GM19023 (cell line): ENCODE results near the gene RPS18.

Experiments
- ATAC-seq: cut with Tn5 transposase; IDR thresholded peaks from one replicate; pipeline ENCODE4 v1.9.1; 2021; ENCODE audit warnings: mild to moderate bottlenecking, moderate library complexity; ENCODE audit not compliant: unreplicated experiment

The RPS18 gene

DNA sequence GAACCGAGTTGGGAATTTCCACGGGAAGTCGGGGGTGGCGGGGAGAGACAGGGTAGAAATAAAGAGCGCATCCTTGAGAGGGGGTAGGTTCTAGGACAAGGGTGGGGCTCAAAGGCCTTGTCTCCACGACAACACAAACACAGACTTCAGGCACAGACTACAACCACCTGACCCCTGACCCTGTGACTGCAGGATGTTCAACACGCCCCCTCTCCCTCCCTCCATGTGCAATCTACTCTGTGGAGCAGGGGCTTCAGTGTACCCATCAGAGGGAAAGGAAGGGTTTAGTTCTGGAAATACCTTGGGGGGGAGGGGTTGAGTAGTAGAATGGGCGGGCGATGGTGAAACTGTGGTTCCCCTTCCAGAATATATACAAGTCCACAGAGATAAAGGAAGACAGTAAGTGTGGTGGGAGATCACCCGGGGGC lies 42.7 kb downstream of the RPS18 start:
- ATAC-seq, result no peak

DNA sequence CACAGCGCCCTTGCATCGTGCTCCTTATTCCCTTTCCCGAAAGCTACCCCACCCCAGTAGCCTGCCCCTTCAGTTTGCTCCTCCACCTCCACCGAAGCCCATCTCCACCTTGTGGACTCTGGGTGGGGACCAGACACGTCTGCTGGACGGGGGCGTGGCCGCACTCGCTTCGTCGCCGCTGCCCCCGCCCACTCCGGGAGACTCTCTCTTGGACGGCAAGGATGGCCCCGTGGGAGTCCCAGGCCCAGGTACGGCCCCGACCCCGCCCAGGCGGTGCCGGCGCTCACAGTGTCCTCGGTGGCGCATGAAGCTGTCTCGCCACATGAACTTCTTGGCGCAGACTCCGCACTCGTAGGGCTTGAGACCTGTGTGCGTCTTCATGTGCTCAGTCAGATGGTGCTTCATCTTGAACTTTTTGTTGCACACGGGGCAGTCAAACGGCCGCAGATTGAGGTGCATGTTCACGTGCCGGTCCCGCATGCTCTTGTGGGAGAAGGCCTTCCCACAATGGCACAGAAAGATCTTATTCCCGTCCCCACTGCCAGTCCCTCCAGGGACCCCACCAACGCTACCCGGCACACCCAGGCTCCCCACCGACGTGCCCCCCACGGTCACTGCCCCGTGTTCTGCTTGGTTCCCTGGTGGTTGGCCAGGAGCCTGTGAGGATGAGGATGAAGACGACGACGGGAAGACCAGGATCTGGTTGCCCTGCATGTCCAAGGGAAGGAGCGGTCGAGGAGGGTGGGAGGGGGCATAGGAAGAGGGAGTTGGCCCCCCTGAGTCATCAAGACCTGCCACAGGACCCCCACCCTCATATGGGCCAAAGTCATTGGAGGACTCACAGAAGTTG lies 43.3 kb downstream of the RPS18 start:
- ATAC-seq, result no peak

DNA sequence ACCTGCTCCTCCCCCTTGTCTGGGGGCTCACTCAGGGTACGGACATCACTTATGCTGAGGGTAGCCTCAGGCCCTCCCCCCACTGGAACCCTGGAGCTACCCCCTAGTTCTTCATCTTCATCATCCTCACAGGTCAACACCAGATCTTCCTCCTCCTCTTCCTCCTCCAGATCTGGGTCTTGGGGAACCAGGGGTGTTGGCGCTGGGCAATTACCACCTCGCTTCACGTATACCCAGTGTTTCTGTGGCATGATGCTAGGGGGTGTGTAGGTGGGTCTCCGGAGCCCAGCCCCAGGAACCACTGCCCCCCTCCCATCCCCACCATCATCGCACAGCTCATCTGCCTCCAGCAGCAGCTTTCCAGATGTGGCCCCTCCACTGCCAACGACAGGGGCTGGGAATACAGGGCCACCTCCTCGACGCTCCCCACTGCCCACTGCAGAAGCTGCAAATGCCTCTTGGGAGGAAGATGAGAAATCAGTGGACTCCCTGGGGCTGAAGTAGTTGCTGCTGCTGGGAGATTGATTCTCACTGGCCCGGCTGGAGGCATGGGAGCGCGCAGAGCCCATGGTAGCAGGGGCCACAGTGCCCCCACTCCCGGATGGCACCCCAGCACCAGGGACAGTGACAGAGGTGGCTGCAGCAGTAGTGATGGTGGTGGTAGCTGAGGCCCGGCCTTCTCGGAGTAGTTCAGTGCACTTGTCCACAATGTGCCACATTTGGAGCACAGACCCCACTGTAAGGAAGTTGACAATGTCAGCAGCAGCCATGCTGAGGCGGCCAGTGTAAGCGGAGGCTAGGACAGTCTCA lies 44.1 kb downstream of the RPS18 start:
- ATAC-seq, result no peak

DNA sequence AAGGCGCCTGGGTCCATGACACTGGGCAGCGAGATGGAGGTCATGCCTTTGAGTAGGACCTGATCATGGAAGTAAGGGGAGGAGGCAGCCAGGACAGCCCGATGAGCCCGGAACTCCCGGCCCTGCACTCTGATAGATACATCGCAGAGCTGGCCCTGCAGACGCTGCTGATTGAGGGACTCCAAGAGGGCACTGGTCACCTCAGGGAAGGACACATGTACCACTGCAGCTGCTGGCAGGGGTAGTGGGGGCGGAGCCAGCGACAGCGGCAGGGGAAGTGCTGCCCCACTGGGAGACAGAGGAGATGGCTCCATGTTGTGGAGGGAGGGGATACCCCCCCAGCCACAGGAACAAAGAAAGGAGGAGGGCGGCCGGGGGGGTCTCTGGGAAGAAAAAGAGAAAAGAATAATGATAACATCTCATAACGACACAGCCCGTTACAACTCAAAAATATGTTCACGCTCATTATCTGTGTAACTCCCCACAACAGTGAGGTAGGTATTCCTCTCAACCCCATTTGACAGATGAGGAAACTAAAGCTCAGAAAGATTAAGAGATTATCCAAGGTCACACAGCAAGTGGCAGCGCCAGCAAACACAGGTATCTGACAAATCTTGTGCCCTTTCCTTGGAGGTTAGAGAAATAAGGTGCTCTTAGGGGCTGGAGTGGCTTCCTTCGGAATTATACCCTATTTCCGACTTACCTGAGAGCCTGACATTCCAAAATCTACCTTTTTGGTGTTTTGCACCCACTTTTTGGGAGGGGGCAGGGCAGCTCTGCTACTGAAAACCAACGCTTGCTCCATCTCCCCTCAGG lies 44.9 kb downstream of the RPS18 start:
- ATAC-seq, result no peak

DNA sequence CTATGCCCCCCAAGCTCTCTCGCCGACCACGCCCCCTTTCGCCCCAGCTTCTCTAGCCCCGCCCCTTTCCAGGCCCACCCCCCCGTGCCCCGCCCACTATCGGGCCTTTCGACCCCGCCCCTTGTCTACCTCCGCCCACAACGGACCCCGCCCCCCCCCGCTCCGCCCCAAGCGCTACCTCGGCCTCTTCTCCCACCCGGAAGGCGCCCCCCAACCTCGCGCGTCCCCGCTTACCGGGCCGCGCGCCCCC lies 45.5 kb downstream of the RPS18 start:
- no peak for ATAC-seq

DNA sequence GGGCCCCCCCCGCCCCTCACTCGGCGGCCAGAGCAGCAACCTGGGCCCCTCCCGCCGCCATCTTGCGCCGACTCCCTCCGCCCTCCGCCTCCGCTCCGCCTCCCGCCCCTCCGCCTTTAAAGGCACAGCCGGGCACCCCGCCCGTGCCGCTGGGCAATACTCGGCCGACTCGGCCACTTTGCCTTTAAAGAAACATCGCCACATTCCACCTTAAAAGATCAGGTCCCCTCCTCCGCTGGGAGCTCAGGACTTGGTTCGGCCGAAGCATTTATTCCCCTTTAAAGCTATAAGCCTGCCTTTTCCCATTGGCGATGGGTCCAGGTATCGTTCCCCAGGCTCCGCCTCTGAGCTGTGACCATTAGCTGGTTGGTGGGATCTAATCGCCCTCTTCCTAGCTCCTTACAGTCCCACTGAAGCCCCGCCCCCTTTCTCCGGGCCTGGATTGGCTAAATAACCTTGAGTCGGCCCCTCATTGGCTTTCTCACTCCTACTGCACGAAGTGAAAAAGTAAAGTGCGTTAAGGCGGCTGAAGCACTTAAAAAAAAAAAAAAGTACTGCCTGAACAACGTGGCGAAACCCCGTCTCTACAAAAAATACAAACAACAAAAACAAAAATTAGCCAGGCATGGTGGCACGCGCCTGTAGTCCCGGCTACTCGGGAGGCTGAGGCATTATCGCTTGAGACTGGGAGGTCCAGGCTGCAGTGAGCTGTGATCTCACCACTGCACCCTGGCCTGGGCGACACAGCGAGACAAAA lies 46.0 kb downstream of the RPS18 start, which contains the start of gene ZBTB22:
Gene ZBTB22, minus strand, starts transcription at position 76 of the 757 bp plus-strand sequence. CDS start 828 bp downstream, outside the sequence.
- peak; percentile 49 for ATAC-seq

DNA sequence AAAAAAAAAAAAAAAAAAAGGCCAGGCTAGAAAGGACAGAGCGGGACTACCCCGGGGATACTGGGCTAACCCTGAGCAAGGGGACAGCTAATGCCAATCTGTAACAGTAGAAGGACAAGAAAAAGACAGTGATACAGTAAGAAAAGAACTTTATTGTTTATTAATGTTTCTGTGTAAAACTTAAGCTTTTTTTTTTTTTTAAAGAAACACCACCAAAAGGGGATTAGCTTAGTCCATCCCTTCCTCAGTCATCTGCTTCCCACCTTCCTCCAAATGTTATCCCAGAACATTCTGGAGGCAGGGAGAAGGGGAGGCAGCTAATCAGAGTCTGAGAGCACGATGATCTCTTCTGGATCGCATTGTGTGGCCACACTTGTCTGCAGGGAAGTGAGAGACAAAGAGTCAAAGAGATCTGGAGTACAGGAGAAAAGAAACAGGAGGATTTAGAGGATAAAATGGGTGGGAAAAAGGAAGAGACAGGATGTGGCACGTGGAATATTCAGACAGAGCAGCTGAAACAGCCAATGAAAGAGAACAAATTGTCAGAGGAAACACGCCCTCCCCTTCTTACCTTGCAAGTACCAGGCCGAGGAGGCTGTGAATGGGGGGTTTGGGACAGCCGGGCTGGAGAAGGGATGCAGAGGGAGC lies 46.7 kb downstream of the RPS18 start:
- no peak for ATAC-seq

DNA sequence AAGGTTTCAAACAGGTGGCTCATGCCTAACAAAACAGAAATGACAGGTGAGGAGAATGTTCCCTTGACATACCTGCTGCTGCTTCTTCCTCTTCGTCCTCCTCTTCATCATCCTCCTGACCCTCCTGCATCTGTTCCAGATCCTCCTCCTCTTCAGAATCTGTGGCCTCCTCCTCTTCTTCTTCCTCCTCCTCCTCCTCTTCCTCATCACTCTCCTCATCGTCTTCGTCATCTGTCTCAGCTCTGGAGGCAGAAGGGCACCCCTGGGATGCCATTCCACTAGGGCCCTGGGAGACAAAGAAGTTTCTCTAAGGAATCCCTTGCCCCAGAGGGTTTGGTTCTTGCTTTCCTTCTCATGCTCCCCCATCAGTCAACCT lies 48.1 kb downstream of the RPS18 start:
- no peak for ATAC-seq

DNA sequence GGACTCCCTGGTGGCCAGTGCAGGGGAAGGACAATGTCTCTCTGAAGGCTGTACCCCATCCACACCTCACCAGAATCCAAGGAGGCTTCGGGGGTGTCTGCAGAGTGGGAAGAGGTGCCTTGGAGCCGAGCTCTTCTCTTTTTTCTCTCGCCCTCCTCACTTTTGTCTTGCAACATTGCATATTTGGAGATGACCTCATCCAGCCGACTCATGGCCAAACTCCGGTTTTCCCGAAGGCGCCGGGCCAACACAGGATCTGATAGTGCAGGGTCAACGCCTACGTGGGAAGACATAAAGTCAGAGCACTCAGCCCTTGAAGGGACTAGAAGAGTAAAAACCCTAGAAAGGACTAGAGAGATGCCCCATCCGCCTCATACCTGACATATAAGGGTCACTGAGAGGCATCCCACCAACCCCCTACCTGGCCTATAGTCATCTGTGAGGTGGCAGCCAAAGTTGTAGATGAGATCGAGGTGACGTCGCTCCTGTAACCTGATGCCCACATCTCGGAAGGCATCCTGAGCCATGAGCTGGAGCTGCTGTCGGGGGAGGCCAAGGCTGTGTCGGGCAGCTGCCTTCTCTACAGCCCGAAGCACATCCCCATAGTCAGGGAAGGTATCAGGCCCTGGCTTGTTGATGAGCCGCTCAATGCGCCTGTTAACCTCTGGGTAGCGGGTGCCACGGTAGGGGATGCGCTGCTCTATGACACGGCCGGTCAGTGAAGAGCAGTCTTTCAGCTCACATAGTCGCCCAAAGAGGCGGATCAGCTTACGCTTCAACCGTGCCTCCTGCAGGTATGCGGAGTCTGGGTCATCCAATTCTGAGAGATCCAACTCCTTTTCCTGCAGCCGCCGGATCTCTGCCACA lies 48.7 kb downstream of the RPS18 start:
- no peak for ATAC-seq

DNA sequence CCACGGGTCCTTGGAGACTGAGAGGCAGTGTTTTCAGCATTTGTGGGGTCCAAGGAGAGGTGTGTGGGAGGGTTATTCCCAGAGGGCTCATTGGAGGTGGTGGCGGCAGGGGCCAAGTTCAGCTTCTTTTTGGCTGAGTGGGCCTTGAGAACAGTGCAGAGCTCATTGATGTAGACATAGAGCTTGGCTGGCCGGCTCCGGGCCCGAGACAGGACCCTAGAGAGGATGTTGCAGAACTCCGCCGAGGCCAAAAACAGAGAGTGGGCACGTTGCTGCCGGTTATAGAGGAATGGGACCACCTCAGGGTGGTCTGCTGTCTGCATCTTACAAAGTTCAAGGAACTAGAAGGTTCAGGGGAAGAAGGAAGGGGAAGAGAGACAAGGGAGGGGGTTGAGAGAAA lies 49.4 kb downstream of the RPS18 start:
- ATAC-seq, result no peak

DNA sequence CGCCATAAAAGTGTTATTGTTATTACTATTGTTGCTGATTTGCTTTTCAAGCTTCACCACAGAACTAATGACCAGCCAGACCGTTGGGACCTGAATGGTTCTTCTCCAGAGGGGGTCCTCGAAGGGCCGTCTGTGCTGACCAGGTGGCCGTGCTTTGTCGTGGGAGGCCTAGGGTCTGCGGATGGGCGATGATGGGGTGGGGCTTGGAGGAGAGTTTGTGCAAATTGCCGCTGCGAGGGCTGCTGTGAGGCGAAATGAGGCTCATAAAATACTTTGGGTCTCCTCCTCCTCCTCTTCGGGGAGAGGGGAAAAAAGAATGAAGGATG lies 51.7 kb downstream of the RPS18 start:
- peak; percentile 7 for ATAC-seq

DNA sequence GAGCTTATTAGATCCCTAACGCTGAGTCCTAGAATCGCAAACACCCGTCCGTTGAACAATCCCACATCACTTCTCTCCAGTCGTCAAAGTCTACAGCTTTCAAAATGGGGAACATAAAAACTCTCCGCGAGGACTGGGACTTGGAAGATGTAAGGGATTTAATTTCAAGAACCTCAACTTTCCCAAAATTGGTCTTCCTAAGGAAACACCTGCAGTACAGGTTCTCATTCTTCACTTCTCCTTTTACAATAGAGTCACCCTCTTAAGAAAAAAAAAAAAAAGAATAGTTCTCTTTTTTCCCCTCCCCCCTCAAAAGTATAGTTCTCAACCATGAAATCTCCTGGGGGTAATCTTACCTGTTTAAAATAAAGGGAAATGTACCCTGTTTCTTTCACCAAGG lies 52.2 kb downstream of the RPS18 start:
- no peak for ATAC-seq
